HepG2 (cell line): Measurements from ENCODE around the gene BOD1.

ENCODE experiments used
- CTCF ChIP-seq: sonication (generic); formaldehyde crosslinking; IDR thresholded peaks from 2 replicates; pipeline ENCODE4 v1.5.0; 2020; ENCODE audit warnings: mild to moderate bottlenecking, missing genetic modification reagents, moderate library complexity
- MAZ ChIP-seq, 2 experiments: sonication (generic) in 1 of 2; formaldehyde crosslinking in 1 of 2; IDR thresholded peaks; 2 replicates each; pipeline versions ENCODE4 v1.5.0 to v1.6.1; 2012 to 2020; ENCODE audit warnings: low read depth in 2 of 2, mild to moderate bottlenecking in 2 of 2, borderline replicate concordance in 1 of 2, improper control_type of control experiment in 1 of 2, low read length in 1 of 2, missing genetic modification reagents in 1 of 2, moderate library complexity in 1 of 2
- POLR2AphosphoS5 ChIP-seq: IDR thresholded peaks from 2 replicates; pipeline ENCODE4 v1.6.1; 2012; ENCODE audit warnings: low read depth, low read length
- REST ChIP-seq, 2 experiments: IDR thresholded peaks; 2 replicates each; pipeline ENCODE4 v1.6.1; 2011 to 2012; ENCODE audit warnings: low read length in 2 of 2, borderline replicate concordance in 1 of 2, low read depth in 1 of 2, mild to moderate bottlenecking in 1 of 2, moderate library complexity in 1 of 2
- RFX3 ChIP-seq: IDR thresholded peaks from 2 replicates; pipeline ENCODE4 v1.6.1; 2016; ENCODE audit warnings: missing biosample characterization, missing genetic modification reagents
- ZBTB2 ChIP-seq: sonication (generic); formaldehyde crosslinking; IDR thresholded peaks from 2 replicates; pipeline ENCODE4 v1.8.0; 2022; ENCODE audit warnings: low read depth, missing genetic modification reagents

- TF ChIP-seq RFX3 (CRISPR knock-in tag): no peak
- TF ChIP-seq REST (IDR thresholded peaks at IDR 0.05; ENCODE audit: borderline replicate concordance in 1 of 2, low read depth in 1 of 2, low read length in 2 of 2): no peak
- no peak for TF ChIP-seq CTCF (CRISPR knock-in tag)
- no peak for TF ChIP-seq ZBTB2 (CRISPR knock-in tag)
- TF ChIP-seq POLR2AphosphoS5: no peak
- no peak for TF ChIP-seq MAZ (IDR thresholded peaks at IDR 0.05; ENCODE audit: borderline replicate concordance, low read depth, low read length)
- no peak for TF ChIP-seq MAZ (CRISPR knock-in tag; IDR thresholded peaks at IDR 0.05; ENCODE audit: low read depth)
These were observed 8.8 kb upstream of the BOD1 start for GRCh38 chr5:173625261-173625660.
